Neuron (in vitro differentiated cells): ENCODE results near the gene SEPSECS.

Experiments used
- H2AFZ ChIP-seq: one replicate; pipeline ENCODE4 v1.6.1; 2013; ENCODE audit warnings: low read depth, mild to moderate bottlenecking, inconsistent platforms, low read length, moderate library complexity
- H3K27me3 ChIP-seq: one replicate; pipeline ENCODE4 v1.6.1; 2013; ENCODE audit warnings: low read length; ENCODE audit not compliant: insufficient read depth
- H3K36me3 ChIP-seq: one replicate; pipeline ENCODE4 v1.6.1; 2013; ENCODE audit warnings: low read length; ENCODE audit not compliant: insufficient read depth
- H3K4me1 ChIP-seq: one replicate; pipeline ENCODE4 v1.6.1; 2013; ENCODE audit warnings: low read length; ENCODE audit not compliant: insufficient read depth
- H3K4me3 ChIP-seq: 2 replicates; pipeline ENCODE4 v1.5.1; 2013; ENCODE audit warnings: mild to moderate bottlenecking, low read length, moderate library complexity
- H3K9me3 ChIP-seq: one replicate; pipeline ENCODE4 v1.6.1; 2013; ENCODE audit warnings: low read length

Gene SEPSECS

DNA sequence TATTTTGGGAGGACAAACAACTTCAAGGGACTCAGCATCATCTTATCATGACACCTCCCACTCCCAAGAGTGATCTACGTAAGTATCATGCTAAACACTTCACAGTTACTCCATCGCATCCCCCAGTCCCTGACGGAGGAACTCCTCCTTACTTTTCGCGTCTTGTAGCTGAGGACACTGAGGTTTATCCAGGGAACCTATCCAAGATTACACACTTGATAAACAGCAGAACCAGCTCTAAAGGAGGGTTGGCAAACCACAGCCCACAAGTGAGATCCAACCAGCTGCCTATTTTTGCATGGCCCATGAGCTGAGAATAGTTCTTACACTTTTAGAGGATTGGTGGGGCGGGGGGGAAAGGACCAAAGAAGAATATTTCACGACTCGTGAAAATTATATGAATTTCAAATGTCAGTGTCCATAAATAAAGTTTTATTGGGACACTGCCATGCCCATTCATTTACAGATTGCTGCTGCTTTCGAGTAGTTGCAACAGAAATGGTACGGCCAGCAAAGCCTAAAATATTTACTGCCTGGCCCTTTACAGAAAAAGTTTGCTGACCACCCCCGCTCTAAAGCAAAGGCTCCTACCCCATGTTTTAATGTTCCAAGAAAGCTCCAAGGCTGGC, 47.8 kb downstream of the SEPSECS start:
- Histone ChIP-seq H3K4me1 (peaks cover 11% of the 10 kb centered on the region), H3K4me3 (no peak overlapping the region), H2AFZ (no peak overlapping the region), H3K9me3 (no peaks in the 10 kb centered on the region), H3K27me3 (no peaks in the 10 kb centered on the region), H3K36me3 (no peaks in the 10 kb centered on the region)

DNA sequence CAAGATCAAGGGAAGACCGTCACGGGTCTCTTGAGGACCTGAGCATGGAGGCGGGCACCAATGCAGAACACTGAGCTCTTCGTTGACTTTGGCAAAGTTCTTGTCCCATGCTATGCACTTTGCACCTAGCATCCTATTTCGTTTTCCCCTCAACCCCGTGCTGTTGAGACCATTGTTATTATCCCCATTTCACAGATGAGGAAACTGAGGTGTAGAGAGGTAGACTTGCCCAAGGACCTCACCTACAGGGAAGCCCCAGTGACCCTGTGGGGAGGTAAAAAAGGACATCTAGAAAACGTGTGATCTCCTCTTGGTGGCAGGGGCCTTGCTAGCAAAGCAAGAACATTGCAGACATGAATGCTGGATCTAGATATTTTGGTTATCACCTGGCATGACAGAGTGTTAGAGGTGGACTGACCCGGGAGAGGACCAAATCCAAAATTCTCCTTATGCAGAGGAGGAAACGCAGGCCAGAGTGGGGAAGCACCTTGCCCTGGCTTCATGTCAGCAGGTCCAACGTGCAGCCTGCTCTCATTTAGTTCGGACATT, 48.5 kb downstream of the SEPSECS start:
- no peaks in the 10 kb centered on the region for H3K9me3 ChIP-seq
- no peaks in the 10 kb centered on the region for H3K36me3 ChIP-seq
- no peak overlapping the region for H3K4me3 ChIP-seq
- H2AFZ ChIP-seq, result no peak overlapping the region
- no peaks in the 10 kb centered on the region for H3K27me3 ChIP-seq
- H3K4me1 ChIP-seq, result peaks cover 11% of the 10 kb centered on the region

DNA sequence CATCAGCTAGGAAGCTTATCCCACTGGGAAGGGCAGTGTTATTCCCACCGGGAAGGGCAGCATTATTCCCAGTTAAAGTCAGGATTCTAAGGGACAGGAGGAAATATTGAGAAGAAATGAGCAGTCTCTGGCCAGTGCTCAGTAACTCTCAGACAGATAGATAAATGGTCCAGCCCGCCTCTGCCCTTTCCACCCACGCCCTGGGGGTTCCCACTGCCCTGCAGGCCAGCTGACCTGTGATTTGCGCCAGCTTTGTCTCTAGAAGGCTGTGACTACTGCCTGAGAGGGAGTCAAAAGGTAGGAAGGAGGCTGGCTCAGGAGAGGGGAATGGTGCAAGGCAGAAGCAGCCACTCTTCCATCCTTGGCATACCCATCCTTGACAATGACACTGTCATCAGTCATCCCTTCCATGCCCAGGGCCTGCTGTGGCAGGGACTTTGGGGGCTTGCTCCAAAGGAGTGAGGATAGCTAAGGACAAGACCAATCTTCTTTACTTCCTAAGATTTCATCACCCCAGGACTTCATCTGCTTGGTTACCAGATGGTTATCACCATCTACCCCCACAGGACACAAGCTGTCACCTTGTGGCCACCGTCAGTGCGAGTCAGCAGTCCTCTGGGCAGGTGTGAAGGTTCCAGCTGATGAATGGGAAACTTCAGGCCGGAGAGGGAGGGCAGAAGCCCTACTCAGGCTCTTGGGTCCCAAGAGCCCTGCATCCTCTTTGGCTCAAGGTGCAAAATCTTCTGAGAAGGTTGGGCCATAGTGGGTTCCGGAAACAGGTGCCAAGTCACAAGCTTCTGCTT, 49.5 kb downstream of the SEPSECS start:
- H3K4me3 ChIP-seq, result no peak overlapping the region
- H3K27me3 ChIP-seq, result no peaks in the 10 kb centered on the region
- peaks cover 11% of the 10 kb centered on the region for H3K4me1 ChIP-seq
- H3K36me3 ChIP-seq, result no peaks in the 10 kb centered on the region
- no peak overlapping the region for H2AFZ ChIP-seq
- no peaks in the 10 kb centered on the region for H3K9me3 ChIP-seq

DNA sequence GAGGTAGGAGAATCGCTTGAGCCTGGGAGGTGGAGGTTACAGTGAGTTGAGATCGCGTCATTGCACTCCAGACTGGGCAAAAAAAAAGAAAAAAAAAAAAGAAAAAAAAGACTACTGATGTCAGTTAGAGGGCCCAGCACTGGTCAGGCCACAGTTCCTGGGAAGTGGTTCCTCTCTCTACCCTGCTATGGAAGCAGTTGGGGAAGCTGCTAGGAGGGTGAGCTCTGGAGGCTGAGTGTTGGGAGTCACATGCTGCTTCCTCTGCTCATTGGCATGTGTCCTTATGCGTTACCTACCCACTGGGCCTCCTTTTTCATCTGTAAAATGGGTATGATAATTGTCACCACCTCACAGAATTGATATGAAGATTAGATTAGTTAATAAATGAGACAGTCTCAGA, 50.7 kb downstream of the SEPSECS start:
- peaks cover 11% of the 10 kb centered on the region for H3K4me1 ChIP-seq
- H3K9me3 ChIP-seq, result no peaks in the 10 kb centered on the region
- no peak overlapping the region for H3K4me3 ChIP-seq
- no peak overlapping the region for H2AFZ ChIP-seq
- H3K36me3 ChIP-seq, result no peaks in the 10 kb centered on the region
- no peaks in the 10 kb centered on the region for H3K27me3 ChIP-seq

DNA sequence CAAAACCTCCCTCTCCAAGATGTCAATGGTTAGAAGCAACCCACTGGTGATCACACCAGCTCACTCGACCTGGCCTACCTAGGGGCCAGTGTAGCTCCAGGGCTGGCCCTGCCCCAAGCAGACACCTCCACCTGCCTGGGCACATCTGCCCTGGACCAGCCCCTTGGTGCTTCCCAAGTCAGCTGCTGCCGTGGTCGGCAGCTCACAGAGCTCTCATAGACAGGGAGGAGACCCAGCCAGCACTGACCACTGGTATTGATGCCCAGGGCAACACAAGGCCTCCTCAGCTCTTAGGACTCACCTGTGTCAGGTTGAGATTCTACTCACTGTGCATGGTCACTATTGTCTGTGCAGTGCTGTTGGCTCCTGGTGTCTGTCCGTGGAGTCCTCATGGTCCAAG, 51.7 kb downstream of the SEPSECS start:
- H3K9me3 ChIP-seq, result no peaks in the 10 kb centered on the region
- H3K27me3 ChIP-seq, result no peaks in the 10 kb centered on the region
- H2AFZ ChIP-seq, result no peak overlapping the region
- peaks cover 9% of the 10 kb centered on the region for H3K4me1 ChIP-seq
- no peaks in the 10 kb centered on the region for H3K36me3 ChIP-seq
- H3K4me3 ChIP-seq, result no peak overlapping the region

DNA sequence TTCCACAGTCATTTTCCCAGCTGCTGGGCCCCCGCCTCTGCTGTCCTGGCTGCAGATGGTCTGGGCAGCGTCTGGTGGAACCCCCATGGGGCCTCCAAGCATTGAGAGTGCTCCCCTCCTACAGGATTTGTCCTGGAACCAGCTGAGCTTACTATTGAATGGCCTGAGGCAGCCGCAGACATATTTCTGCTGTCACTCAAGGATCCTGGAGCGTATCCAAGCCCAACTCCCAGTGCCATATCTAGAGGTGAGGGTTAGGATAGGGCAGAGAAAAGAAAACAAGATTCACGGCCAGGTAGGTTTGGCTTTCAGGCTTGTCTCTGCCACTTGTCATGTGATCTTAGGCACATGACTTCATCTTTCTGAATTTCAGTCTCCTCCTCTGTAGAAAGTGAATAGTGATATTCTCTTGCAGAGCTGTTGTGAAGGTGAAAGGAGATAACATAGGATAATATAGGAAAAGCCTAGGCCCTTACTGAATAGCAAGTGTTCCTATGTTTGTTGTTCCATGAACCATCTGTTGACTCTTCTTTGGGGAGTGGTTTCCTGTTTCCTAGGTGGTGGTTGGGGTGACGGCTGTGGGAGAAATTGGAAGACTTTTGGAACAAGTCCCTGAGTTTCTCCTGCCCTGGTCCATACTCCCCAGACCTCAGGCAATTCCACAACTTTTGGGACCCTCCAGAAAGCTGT, 52.3 kb downstream of the SEPSECS start:
- H3K27me3 ChIP-seq, result no peaks in the 10 kb centered on the region
- H3K9me3 ChIP-seq, result no peaks in the 10 kb centered on the region
- H2AFZ ChIP-seq, result no peak overlapping the region
- H3K4me1 ChIP-seq, result peaks cover 3% of the 10 kb centered on the region
- H3K4me3 ChIP-seq, result no peak overlapping the region
- no peaks in the 10 kb centered on the region for H3K36me3 ChIP-seq

DNA sequence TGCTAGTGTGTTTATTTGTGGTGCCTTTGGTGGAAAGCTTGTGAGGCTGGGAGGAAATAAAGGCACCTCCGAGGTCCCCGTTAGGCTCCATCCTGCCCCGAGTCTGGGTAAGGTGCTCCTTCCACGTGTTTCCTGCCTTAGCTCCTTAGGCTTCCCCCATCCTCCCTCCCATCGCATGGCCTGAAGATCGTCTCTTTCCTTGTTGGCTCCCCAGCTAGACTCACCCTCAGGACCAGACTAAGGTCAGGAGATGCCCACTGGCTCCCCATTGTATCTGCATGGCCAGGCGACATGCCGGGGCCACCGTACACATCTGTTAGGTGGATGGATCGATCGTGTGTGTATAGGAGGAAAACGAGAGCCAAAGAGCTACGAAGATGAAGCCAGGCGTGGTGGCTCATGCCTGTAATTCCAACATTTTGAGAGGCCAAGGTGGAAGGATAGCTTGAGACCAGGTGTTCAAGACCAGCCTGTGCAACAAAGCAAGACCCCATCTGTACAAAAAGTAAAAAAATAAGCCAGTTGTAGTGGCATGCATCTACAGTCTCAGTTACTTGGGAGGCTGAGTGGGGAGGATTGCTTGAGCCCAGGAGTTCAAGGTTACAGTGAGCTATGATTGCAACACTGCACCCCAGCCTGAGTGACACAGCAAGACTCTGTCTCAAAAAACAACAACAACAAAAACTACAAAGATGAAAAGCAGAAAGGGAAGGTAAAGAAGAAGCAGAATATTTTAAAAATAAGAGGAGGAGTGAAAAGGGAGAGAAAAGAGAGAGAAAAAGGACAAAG, 53.7 kb downstream of the SEPSECS start:
- H3K27me3 ChIP-seq, result no peaks in the 10 kb centered on the region
- no peak overlapping the region for H3K4me3 ChIP-seq

DNA sequence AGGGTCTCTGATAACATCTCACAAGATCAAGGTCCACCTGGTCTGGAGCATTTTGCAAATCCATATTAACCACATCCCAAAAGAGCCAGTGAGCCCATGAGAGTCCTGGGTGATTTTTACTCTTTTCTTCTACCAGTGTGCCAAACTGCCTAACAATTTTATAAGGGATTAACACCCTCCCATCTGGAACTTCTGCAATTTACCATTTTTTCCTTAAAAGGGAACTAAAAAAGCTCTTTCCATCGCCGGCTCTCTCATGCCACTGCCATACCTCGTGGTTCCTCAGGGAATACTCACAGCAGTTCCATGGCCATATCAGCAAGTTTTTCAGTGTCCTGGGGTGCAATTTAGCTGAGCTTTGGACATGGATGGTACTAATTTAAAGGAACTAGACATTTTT, 55.7 kb downstream of the SEPSECS start:
- Histone ChIP-seq H3K36me3 (no peaks in the 10 kb centered on the region), H3K4me3 (no peak overlapping the region), H3K9me3 (no peaks in the 10 kb centered on the region), H3K4me1 (no peaks in the 10 kb centered on the region), H2AFZ (no peak overlapping the region), H3K27me3 (no peaks in the 10 kb centered on the region)

More for the DNA sequence above, 53.7 kb downstream of the SEPSECS start:
- no peak overlapping the region for H2AFZ ChIP-seq
- no peaks in the 10 kb centered on the region for H3K9me3 ChIP-seq
- H3K36me3 ChIP-seq, result no peaks in the 10 kb centered on the region
- no peaks in the 10 kb centered on the region for H3K4me1 ChIP-seq

DNA sequence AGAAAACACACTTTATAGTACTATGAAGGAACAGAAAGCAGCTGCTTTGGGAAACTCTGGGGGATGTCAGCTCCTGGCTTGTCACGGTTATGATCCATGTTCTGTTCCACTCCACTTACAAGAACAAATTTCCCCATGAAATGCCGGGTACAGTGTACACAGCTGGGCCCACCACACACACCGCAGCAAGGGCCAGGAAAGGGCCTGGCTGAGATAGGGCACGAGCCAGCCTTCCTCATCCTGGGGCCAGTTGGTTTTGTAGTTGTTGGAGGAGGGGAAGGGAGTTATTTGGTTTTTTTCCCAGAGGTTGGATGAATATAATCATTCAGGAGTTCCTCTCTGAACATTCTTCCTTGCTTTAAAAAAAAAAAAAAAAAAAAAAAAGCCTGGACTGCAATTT, 56.8 kb downstream of the SEPSECS start:
- Histone ChIP-seq H3K4me1 (no peaks in the 10 kb centered on the region), H3K9me3 (no peaks in the 10 kb centered on the region), H3K27me3 (no peaks in the 10 kb centered on the region), H2AFZ (no peak overlapping the region), H3K4me3 (no peak overlapping the region), H3K36me3 (no peaks in the 10 kb centered on the region)

DNA sequence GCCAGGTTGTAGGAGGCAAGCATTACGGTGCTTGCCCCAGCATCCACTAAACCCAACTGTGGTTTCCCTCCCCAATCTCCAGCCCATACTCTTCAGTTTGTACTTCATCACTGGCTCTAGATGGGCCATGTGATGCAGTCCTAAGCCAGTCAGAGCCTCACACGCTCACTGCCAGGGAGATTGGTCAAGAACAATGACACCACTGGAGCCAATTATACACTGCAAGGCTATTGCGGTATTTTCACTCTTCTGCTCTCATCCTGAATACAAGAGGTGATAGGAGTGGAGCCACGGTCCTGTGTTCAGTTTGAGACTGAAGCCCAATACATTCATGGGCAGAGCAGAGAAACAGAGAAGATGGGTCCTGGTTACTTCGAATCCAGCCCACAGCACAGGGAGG, 58.4 kb downstream of the SEPSECS start:
- H3K9me3 ChIP-seq, result no peaks in the 10 kb centered on the region
- H2AFZ ChIP-seq, result no peak overlapping the region
- H3K4me3 ChIP-seq, result no peak overlapping the region
- H3K36me3 ChIP-seq, result no peaks in the 10 kb centered on the region
- H3K4me1 ChIP-seq, result peaks cover 4% of the 10 kb centered on the region
- H3K27me3 ChIP-seq, result no peaks in the 10 kb centered on the region

DNA sequence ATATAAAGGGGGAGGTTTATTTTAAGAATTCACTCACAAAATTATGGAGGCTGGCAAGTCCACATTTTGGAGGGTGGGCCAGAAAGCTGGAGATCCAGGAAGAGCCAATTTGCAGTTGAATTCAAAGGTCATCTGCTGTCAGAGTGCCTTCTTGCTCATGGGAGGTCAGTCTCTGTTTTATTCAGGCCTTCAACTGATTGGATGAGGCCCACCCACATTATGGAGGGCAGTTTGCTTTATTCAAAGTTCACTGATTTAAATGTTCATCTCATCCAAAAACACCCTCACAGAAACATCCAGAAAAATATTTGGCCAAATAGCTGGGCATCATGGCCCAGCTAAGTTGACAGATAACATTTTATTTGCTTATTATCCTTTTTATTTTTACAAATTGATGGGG, 59.5 kb downstream of the SEPSECS start:
- Histone ChIP-seq H3K9me3 (no peaks in the 10 kb centered on the region), H2AFZ (no peak overlapping the region)

DNA sequence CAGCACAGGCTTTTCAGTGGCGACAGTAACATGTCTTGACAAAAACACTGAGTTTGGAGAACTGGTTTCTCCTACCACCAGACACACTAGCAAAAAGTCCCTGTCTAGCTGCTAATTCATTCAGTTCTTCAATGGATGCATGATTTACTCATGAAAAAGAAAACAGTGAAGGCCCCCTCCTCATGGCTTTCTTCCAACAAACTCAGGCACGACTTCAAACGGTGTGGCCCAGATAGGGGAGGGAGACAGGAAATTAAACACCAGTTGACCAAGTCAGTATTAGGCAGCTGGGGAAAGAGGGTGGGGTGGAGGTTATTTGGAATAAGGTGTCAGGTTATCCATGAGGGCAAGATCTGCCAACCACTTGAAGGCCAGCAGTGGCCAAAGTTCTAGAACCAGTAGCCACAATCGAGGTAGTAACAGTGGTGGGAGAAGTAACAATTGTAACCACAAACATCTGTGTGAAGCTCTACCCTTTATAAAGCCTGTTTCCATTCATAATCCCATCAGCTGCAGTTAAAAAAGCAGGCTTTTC, 60.2 kb downstream of the SEPSECS start:
- Histone ChIP-seq H3K9me3 (no peaks in the 10 kb centered on the region), H2AFZ (no peak overlapping the region), H3K27me3 (no peaks in the 10 kb centered on the region), H3K4me3 (no peak overlapping the region), H3K4me1 (peaks cover 5% of the 10 kb centered on the region), H3K36me3 (no peaks in the 10 kb centered on the region)

More for the DNA sequence above, 59.5 kb downstream of the SEPSECS start:
- Histone ChIP-seq H3K27me3 (no peaks in the 10 kb centered on the region), H3K36me3 (no peaks in the 10 kb centered on the region), H3K4me1 (peaks cover 5% of the 10 kb centered on the region), H3K4me3 (no peak overlapping the region)
